Stomach (tissue), 4 donors: ENCODE measurements around the gene HEXIM1.

Experiments used
- CTCF ChIP-seq, 7 experiments: fragments of 450-650 bp in 4 of 7; fragments of 200-600 bp in 3 of 7; sonication (generic) in 3 of 7; IDR thresholded peaks; one replicate each; pipeline ENCODE4 v1.5.1; 2016 to 2019; ENCODE audit warnings: antibody characterized with exemption in 7 of 7, control low read depth in 2 of 7, mild to moderate bottlenecking in 1 of 7
- EP300 ChIP-seq: sonication (generic); formaldehyde crosslinking; IDR thresholded peaks from one replicate; pipeline ENCODE4 v1.6.1; 2017; ENCODE audit warnings: antibody characterized with exemption
- POLR2A ChIP-seq, 4 donors: fragments of 450-650 bp; IDR thresholded peaks; one replicate each; pipeline ENCODE4 v1.6.1; 2016; ENCODE audit warnings: antibody characterized with exemption in 4 of 4, control low read depth in 2 of 4, mild to moderate bottlenecking in 1 of 4, moderate library complexity in 1 of 4
- POLR2AphosphoS5 ChIP-seq, 3 donors: sonication (generic); formaldehyde crosslinking; IDR thresholded peaks; one replicate each; pipeline ENCODE4 v1.6.1; 2016; ENCODE audit warnings: antibody characterized with exemption in 3 of 3

- no peak for TF ChIP-seq CTCF (IDR thresholded peaks at IDR 0.05)
- no peak for TF ChIP-seq POLR2A (IDR thresholded peaks at IDR 0.05)
- no peak for TF ChIP-seq EP300
- TF ChIP-seq POLR2AphosphoS5 (IDR thresholded peaks at IDR 0.05), result no peak
Observed at GRCh38 chr17:45128331-45128730, 19.9 kb upstream of the HEXIM1 start.
